ENCODE measurements around the gene RIOK2.

Gene RIOK2

DNA sequence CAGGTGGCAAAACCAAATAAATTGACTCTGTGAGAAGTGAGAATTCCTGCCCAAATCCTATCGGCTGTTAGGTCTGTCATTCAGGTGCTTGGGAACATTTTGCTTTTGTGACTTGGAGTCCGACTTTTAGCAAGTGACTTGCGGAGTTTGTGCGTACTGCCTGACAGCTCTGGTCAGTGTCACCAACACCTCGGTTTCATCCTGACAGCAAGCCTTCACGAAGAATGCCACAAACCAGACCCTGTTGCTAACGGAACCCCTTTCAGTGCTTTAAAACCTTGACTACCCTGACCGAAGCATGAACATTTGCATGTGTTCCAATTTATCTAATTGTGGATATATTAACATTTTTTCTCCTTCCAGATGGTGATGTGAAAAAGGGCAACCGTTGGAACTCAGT, 67.1 kb downstream of the RIOK2 start:
- TF ChIP-seq, protein P1, sequence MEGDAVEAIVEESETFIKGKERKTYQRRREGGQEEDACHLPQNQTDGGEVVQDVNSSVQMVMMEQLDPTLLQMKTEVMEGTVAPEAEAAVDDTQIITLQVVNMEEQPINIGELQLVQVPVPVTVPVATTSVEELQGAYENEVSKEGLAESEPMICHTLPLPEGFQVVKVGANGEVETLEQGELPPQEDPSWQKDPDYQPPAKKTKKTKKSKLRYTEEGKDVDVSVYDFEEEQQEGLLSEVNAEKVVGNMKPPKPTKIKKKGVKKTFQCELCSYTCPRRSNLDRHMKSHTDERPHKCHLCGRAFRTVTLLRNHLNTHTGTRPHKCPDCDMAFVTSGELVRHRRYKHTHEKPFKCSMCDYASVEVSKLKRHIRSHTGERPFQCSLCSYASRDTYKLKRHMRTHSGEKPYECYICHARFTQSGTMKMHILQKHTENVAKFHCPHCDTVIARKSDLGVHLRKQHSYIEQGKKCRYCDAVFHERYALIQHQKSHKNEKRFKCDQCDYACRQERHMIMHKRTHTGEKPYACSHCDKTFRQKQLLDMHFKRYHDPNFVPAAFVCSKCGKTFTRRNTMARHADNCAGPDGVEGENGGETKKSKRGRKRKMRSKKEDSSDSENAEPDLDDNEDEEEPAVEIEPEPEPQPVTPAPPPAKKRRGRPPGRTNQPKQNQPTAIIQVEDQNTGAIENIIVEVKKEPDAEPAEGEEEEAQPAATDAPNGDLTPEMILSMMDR (IDR thresholded peaks at IDR 0.05; ENCODE audit: low read depth, low read length, missing control alignments), result no peak
- in situ Hi-C loops (cut with HindIII; ENCODE audit: low sequenced_read_pairs), result no loop called here

DNA sequence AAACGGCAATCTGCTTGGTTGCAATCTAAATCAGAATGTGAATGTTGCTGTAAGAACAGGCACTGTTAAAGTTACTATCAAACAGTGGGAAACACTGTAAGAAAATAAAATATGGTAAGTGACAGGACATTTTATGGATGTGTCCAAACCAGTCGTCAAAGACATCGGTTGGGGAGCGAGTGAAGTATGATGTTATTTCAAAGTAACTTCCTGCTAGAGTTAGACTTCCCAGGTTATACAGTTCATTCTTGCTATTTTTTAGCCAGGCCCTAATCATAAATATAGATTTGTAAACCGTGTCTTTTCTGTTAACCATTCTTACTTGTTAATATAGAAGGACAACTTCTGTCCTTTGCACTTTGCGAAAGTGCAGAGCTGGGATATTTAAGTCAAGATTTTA, 70.8 kb downstream of the RIOK2 start:
- no peak for DNase-seq (ENCODE audit: low read depth)
- H3K4me3 ChIP-seq (ENCODE audit: low read depth, low read length), result no peak overlapping the region
- TF ChIP-seq, protein P1 (IDR thresholded peaks at IDR 0.05; ENCODE audit: low read depth, low read length, missing control alignments), result no peak
- in situ Hi-C loops (cut with HindIII; ENCODE audit: low sequenced_read_pairs), result no loop called here

More for the DNA sequence above, 67.1 kb downstream of the RIOK2 start:
- no peak for DNase-seq (ENCODE audit: low read depth)
- no peak overlapping the region for H3K4me3 ChIP-seq (ENCODE audit: low read depth, low read length)

DNA sequence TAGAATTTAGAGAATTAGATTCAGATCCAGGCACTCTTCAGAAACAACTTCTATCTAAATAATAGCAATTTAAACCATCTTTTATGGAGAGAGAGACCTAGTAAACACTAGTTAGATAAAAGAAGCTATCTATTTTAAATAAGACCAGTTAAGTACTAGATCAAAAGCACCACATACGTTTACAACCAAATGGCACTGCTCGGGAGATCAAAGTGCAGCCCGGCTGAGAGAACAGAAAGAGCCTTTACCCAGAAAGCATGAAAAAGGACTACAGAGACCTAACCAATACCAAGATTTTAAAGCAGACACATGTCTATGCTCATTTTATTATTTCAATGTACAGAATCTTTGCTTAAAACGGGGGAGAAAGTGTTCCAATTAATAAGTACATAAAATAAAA, 71.4 kb downstream of the RIOK2 start:
- H3K4me3 ChIP-seq (ENCODE audit: low read depth, low read length), result no peak overlapping the region
- DNase-seq (ENCODE audit: low read depth), result no peak
- in situ Hi-C loops (cut with HindIII; ENCODE audit: low sequenced_read_pairs), result no loop called here
- TF ChIP-seq, protein P1 (IDR thresholded peaks at IDR 0.05; ENCODE audit: low read depth, low read length, missing control alignments), result no peak

DNA sequence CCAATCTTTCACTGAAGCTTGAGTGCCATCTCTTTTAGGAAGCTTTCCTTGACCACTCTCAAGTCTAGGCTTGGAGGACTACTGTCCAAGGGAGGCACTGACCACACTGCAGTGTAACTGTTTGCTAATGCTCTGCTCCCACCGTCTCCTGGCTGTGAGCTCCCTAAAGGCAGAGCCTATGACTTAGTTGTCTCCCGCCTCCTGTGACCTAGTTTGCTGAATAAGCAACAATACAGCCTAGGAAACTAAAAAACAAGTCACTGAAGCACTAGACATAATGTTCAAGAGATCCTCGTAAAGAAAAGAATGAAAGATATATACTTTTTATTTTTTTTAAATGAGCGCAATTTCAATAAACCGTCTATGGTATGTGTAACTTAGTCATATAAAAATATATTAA, 72.0 kb downstream of the RIOK2 start:
- in situ Hi-C loops (cut with HindIII; ENCODE audit: low sequenced_read_pairs), result no loop called here
- TF ChIP-seq, protein P1 (IDR thresholded peaks at IDR 0.05; ENCODE audit: low read depth, low read length, missing control alignments), result no peak
- H3K4me3 ChIP-seq (ENCODE audit: low read depth, low read length), result no peak overlapping the region
- no peak for DNase-seq (ENCODE audit: low read depth)

Data from astrocyte of the cerebellum (primary cell).